DND-41 (cell line): Measurements from ENCODE around the gene ABLIM1.

Experiments used
- ATAC-seq: fragments of 200-7000 bp; cut with Tn5 transposase; 3 replicates; pipeline ENCODE4 v1.9.1; 2021; ENCODE audit warnings: low read depth; ENCODE audit not compliant: insufficient read depth
- DNase-seq: peaks from one replicate; pipeline ENCODE4 v3.0.0-alpha.2; 2020
- H2AFZ ChIP-seq: 2 replicates; pipeline ENCODE4 v1.6.0; 2012; ENCODE audit warnings: low read depth, low read length
- H3K27ac ChIP-seq: 2 replicates; pipeline ENCODE4 v1.5.1; 2012; ENCODE audit warnings: low read length, inconsistent platforms
- H3K27me3 ChIP-seq: fragments of 200-600 bp; sonication (generic); 2 replicates; pipeline ENCODE4 v1.6.0; 2012; ENCODE audit warnings: low read length, mild to moderate bottlenecking, inconsistent platforms; ENCODE audit not compliant: insufficient read depth, poor library complexity
- H3K36me3 ChIP-seq: 2 replicates; pipeline ENCODE4 v1.5.1; 2012; ENCODE audit warnings: low read length, inconsistent platforms; ENCODE audit not compliant: insufficient read depth
- H3K4me1 ChIP-seq: 2 replicates; pipeline ENCODE4 v1.5.1; 2012; ENCODE audit warnings: mild to moderate bottlenecking, low read length; ENCODE audit not compliant: insufficient read depth
- H3K4me2 ChIP-seq: 2 replicates; pipeline ENCODE4 v1.6.0; 2012; ENCODE audit warnings: mild to moderate bottlenecking, moderate library complexity, low read length, inconsistent platforms; ENCODE audit not compliant: insufficient read depth
- H3K4me3 ChIP-seq, 2 experiments: fragments of 200-600 bp in 1 of 2; shearing (Covaris generic) in 1 of 2; 2 replicates each; pipeline ENCODE4 v1.5.1; 2012 to 2016; ENCODE audit warnings: inconsistent platforms in 2 of 2, low read length in 2 of 2, mild to moderate bottlenecking in 2 of 2, low read depth in 1 of 2, moderate library complexity in 1 of 2
- H3K79me2 ChIP-seq: 2 replicates; pipeline ENCODE4 v1.6.0; 2012; ENCODE audit warnings: low read length, inconsistent platforms; ENCODE audit not compliant: insufficient read depth
- H3K9ac ChIP-seq: 2 replicates; pipeline ENCODE4 v1.6.0; 2012; ENCODE audit warnings: low read depth, mild to moderate bottlenecking, inconsistent platforms, low read length, moderate library complexity
- H3K9me3 ChIP-seq: 2 replicates; pipeline ENCODE4 v1.5.1; 2012; ENCODE audit warnings: low read length, moderate library complexity, mild to moderate bottlenecking, inconsistent platforms; ENCODE audit not compliant: insufficient read depth, severe bottlenecking
- H4K20me1 ChIP-seq: 2 replicates; pipeline ENCODE4 v1.6.0; 2012; ENCODE audit warnings: low read length; ENCODE audit not compliant: insufficient read depth
- EZH2 ChIP-seq: IDR thresholded peaks from 3 replicates; pipeline ENCODE4 v1.6.1; 2012; ENCODE audit warnings: borderline replicate concordance, low read depth, mild to moderate bottlenecking, moderate library complexity, low read length, inconsistent platforms; ENCODE audit not compliant: severe bottlenecking
- TF ChIP-seq, protein P1 (sequence below): IDR thresholded peaks from 2 replicates; pipeline ENCODE4 v1.5.1; 2012; ENCODE audit warnings: borderline replicate concordance, low read length, moderate library complexity, mild to moderate bottlenecking; ENCODE audit not compliant: poor library complexity, severe bottlenecking; ENCODE audit errors: extremely low read depth

The ABLIM1 gene

DNA sequence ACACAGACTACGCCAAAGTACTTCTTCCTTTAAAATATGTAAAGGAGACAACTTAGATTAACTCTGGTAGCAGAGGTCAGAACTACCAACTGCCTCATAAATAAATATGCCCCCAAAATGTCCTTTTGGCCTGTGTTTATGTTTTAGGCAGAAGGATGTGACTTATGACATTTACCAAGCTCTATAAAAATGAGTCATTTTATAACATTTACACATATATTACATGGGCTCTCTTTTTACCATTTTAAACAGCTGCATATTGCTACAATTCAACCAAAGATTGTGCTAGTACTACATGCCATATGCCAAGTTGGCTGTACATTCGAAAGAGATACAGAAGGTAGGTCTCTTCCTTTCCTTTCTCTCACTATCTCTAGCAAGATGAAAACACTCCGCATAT, 12.4 kb downstream of the ABLIM1 start:
- Histone ChIP-seq H3K4me2 (no peak overlapping the region), H3K36me3 (no peaks in the 10 kb centered on the region), H2AFZ (no peak overlapping the region), H3K4me1 (no peaks in the 10 kb centered on the region), H3K27me3 (no peaks in the 10 kb centered on the region), H3K27ac (no peak overlapping the region), H3K4me3 (no peak overlapping the region), H4K20me1 (no peaks in the 10 kb centered on the region), H3K9me3 (no peaks in the 10 kb centered on the region), H3K9ac (no peak overlapping the region), H3K79me2 (no peaks in the 10 kb centered on the region)
- no peak for TF ChIP-seq EZH2
- TF ChIP-seq, protein P1, sequence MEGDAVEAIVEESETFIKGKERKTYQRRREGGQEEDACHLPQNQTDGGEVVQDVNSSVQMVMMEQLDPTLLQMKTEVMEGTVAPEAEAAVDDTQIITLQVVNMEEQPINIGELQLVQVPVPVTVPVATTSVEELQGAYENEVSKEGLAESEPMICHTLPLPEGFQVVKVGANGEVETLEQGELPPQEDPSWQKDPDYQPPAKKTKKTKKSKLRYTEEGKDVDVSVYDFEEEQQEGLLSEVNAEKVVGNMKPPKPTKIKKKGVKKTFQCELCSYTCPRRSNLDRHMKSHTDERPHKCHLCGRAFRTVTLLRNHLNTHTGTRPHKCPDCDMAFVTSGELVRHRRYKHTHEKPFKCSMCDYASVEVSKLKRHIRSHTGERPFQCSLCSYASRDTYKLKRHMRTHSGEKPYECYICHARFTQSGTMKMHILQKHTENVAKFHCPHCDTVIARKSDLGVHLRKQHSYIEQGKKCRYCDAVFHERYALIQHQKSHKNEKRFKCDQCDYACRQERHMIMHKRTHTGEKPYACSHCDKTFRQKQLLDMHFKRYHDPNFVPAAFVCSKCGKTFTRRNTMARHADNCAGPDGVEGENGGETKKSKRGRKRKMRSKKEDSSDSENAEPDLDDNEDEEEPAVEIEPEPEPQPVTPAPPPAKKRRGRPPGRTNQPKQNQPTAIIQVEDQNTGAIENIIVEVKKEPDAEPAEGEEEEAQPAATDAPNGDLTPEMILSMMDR = no peak
- ATAC-seq (no peak), DNase-seq (no peak)

DNA sequence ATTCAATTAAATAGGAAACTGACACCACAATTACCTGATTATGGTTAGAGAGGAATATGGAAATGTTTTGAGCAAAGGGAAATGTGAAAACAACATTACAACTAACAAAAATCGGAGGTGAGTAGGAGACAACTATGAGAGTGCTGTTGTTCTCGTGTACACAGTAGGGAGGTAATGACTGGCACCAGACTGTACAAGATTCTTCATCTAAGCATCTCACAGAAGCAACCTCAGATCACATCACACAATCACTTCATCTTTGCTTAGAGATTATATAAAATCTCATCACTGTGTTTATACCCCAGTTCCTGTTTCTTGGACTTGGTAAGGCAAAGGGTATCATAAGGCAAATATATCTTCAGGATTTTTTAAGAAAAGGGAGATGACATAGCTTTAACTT, 14.9 kb downstream of the ABLIM1 start:
- no peak overlapping the region for H2AFZ ChIP-seq
- no peak for ATAC-seq
- no peaks in the 10 kb centered on the region for H3K36me3 ChIP-seq
- H4K20me1 ChIP-seq = no peaks in the 10 kb centered on the region
- no peak overlapping the region for H3K9ac ChIP-seq
- no peak for TF ChIP-seq EZH2
- TF ChIP-seq, protein P1 = no peak
- no peaks in the 10 kb centered on the region for H3K4me1 ChIP-seq
- H3K4me3 ChIP-seq = no peak overlapping the region
- H3K79me2 ChIP-seq = no peaks in the 10 kb centered on the region
- no peaks in the 10 kb centered on the region for H3K27me3 ChIP-seq
- H3K4me2 ChIP-seq = no peak overlapping the region
- no peak overlapping the region for H3K27ac ChIP-seq
- H3K9me3 ChIP-seq = no peaks in the 10 kb centered on the region
- no peak for DNase-seq

DNA sequence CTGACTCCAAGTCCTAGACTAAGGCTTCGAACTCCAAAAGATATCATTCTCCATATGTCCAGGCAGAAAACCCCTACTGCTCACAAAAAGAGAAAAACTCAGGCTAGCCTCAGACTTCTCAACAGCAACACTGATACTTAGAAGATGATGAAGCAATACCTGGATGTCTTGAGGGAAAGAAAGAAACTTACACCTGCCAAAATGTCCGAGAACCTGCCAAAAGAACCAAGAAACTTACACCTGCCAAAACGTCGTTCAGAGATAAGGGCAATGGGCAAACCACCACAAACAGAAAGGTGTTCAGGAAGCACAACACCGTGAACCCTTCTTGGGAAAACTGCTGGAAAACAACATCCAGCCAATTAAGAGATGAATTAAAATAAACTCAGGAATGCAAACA, 15.3 kb downstream of the ABLIM1 start:
- no peaks in the 10 kb centered on the region for H3K79me2 ChIP-seq
- no peak overlapping the region for H3K4me3 ChIP-seq
- no peaks in the 10 kb centered on the region for H3K9me3 ChIP-seq
- H3K9ac ChIP-seq = no peak overlapping the region
- H3K4me1 ChIP-seq = no peaks in the 10 kb centered on the region
- no peak overlapping the region for H3K27ac ChIP-seq
- ATAC-seq = no peak
- no peaks in the 10 kb centered on the region for H4K20me1 ChIP-seq
- TF ChIP-seq, protein P1 = no peak
- TF ChIP-seq EZH2 = no peak
- H3K4me2 ChIP-seq = no peak overlapping the region
- H3K36me3 ChIP-seq = no peaks in the 10 kb centered on the region
- H2AFZ ChIP-seq = no peak overlapping the region
- no peaks in the 10 kb centered on the region for H3K27me3 ChIP-seq
- DNase-seq = no peak

DNA sequence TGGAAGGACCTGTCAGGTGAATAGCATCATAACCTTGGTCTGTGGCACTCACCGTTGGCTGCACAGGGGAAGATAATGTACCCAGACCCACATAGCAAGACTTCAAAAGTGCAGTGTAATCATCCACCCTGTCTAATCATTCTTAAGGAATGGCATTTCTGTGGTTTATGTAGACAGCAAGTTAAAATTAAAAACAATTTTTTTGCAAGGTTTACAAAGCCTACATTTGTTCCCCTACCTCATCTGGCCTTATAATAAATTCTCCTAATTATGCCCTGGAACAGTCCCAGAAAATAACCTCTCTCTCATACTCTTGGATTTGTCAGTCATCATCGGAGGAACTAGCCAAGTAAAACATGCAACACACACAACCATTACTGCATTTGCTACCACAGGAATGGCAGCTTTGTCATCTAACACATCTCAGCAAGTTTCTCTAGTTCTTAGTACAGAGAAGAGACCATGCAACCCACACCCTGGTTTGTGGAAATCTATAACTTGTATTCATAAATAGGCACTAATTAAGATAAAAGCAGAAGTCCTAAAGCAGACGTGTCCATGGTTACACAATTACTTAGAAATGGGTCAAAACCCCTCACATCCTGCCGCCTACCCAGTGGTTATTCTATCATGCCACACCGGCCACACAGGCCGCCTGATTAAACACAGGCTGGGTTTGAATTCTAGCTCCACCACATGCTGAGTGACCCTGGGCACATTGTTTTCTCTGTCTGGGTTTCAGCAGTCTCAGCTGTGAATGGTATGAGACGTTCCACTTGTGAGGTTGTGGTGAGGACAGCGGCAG, 19.1 kb downstream of the ABLIM1 start:
- Histone ChIP-seq H3K9ac (no peak overlapping the region), H3K9me3 (no peaks in the 10 kb centered on the region), H3K27ac (no peak overlapping the region), H3K4me1 (no peaks in the 10 kb centered on the region), H2AFZ (no peak overlapping the region), H3K79me2 (no peaks in the 10 kb centered on the region), H3K4me2 (no peak overlapping the region), H3K27me3 (no peaks in the 10 kb centered on the region), H4K20me1 (no peaks in the 10 kb centered on the region), H3K4me3 (no peak overlapping the region), H3K36me3 (no peaks in the 10 kb centered on the region)
- no peak for ATAC-seq
- no peak for TF ChIP-seq EZH2
- TF ChIP-seq, protein P1 = no peak
- no peak for DNase-seq
